Measurements from ENCODE around the gene SGO2. TPM values are rescaled to one million over a fixed set of nuclear protein-coding genes. Genes with fewer than 3 reads are reported as not detected.

The SGO2 gene
- 6.0 and 10.0 TPM in 2 replicates for total RNA-seq

GRCh38 chr2:200525882-200526651 is at the start of gene SGO2:
TSS of gene SGO2 (plus strand) at chr2:200526207. CDS start at chr2:200532976, 6,769 bp downstream.

DNA sequence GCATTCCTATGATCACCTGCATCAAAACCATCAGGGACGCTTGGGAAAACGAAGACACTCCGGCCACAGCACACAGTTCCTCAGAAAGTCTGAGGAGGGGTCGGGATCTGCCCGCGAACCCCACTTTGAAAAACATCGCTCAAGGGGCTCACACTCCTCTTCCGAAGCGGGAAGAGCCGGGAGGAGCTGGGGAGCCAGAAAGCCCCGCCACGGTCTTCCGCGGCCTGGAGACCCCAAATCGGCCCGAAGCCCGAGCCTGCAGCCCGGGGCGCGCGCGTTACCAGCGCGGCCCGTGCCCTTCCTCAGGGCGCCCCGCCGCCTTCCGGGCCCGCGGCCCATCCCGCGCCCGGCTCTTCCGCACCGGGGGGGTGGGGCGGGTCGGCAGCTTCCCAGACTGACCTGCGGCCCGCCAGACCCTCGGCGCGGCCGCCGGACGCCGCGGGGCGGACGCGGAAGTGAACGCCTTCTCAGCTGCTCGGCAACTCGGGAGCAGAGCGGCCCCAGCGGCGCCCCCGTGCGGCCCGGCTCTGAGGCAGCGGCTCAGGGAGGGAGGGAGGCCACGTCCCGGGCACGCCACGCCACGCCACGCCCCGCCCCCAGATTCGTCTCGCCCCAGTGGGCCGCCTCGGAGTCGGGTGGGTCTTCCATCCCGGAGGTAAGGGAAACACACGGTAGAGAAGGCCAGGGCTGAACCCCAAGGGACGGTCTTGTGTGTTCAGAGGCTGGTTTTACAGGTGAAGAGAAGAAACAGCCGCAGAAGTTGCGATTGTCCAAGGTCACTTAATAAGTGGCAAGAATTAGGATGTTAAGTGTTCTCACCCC is 16.2 kb upstream of the SGO2 start, which contains the start of gene KCTD18:
Gene KCTD18 (minus strand): TSS at position 457 of the 822 bp plus-strand sequence. CDS start 3,052 bp downstream, outside the sequence.

DNA sequence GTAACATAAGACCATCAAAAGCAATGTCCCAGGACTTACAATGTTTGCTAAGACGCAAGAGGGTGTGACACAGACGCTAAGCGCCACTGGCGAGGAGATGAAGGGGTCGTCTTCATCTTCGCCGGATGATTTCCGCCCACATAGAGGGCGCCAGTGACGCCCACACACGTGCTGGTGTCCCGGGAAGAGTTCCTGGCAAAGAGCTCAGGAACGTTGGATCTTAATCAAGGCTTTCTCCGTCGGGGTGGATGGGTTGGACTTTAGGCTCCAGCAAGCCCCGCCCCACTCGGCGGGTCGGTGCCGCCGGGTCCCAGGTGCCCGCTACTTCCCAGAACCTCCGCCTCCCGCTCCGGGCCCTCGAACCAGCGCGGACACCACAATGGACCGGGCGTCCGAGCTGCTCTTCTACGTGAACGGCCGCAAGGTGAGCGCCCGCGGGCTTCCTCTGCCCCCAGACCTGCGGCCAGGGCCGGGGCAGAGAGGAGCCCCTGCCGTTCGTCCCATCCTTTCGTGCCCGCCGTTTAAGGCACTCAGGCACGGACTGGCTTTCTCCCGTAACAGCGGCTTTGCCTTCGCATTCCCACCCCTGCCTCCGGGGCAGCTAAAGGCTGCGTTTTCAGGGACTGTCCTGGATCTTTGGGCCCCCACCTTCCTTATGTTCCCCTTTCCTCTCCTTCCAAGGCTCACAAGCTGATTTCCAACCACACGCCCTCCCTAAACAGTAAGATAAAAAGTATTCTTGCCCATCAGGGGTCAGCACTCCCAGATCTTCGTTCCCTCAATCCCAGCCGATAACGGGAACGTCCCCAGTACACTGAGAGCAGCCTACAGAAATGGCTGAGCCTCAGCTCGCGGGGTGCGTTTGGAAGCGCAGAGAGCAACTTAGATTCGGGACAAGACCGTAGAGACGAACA is 60.0 kb downstream of the SGO2 start, which contains the start of gene AOX1:
Gene AOX1 (plus strand): TSS at position 285 of the 914 bp plus-strand sequence. CDS start 95 bp downstream, at position 380.

Other genes with a start within 250 kb of the SGO2 start
- 55.9 and 61.6 TPM in 2 replicates for gene SPATS2L, start 219.5 kb upstream of the SGO2 start, total RNA-seq
- gene KCTD18, start 16.1 kb upstream of the SGO2 start, total RNA-seq = 24.6 and 26.9 TPM in 2 replicates
- 23.0 and 62.9 TPM in 2 replicates for gene AOX1, start 59.8 kb downstream of the SGO2 start, total RNA-seq